ENCODE data around the gene MX2.
"Not testable (repeated sequence)": the region's sequence is repeated elsewhere in the genome, so short reads cannot be mapped to it uniquely, and the experiment has no call there.

Gene MX2

GRCh38 chr21:41418393-41418792 lies 56.6 kb downstream of the MX2 start:
- no peak for DNase-seq (ENCODE audit: low read depth)

- no peak for DNase-seq (ENCODE audit: low read depth)
These were observed 57.3 kb downstream of the MX2 start for GRCh38 chr21:41418956-41419680.

GRCh38 chr21:41419921-41420862 lies 58.4 kb downstream of the MX2 start:
- DNase-seq (ENCODE audit: low read depth) = peak; percentile 79

- not testable (repeated sequence) for DNase-seq (ENCODE audit: low read depth)
These were observed 59.2 kb downstream of the MX2 start for GRCh38 chr21:41420998-41421397.

- DNase-seq (ENCODE audit: low read depth) = no peak
These were observed 60.9 kb downstream of the MX2 start for GRCh38 chr21:41422546-41423304.

GRCh38 chr21:41423305-41423636 lies 61.4 kb downstream of the MX2 start:
- DNase-seq (ENCODE audit: low read depth) = not testable (repeated sequence)

- DNase-seq (ENCODE audit: low read depth) = no peak
These were observed 63.7 kb downstream of the MX2 start for GRCh38 chr21:41425588-41425953.

GRCh38 chr21:41425954-41426675 lies 64.3 kb downstream of the MX2 start, which contains the start of gene MX1:
MX1 (plus strand) TSS chr21:41426239; CDS start chr21:41432071, 5,832 bp downstream.
- DNase-seq (ENCODE audit: low read depth) = no peak

- no peak for DNase-seq (ENCODE audit: low read depth)
These were observed 65.0 kb downstream of the MX2 start for GRCh38 chr21:41426676-41427404.

- DNase-seq (ENCODE audit: low read depth) = no peak
These were observed 65.7 kb downstream of the MX2 start for GRCh38 chr21:41427556-41427955.

GRCh38 chr21:41428311-41428710 lies 66.5 kb downstream of the MX2 start:
- DNase-seq (ENCODE audit: low read depth) = no peak

- DNase-seq (ENCODE audit: low read depth) = no peak
These were observed 67.0 kb downstream of the MX2 start for GRCh38 chr21:41428847-41429246.

- DNase-seq (ENCODE audit: low read depth) = no peak
These were observed 67.5 kb downstream of the MX2 start for GRCh38 chr21:41429305-41429704.

- DNase-seq (ENCODE audit: low read depth) = no peak
These were observed 68.2 kb downstream of the MX2 start for GRCh38 chr21:41429925-41430491.

- DNase-seq (ENCODE audit: low read depth) = no peak
These were observed 70.1 kb downstream of the MX2 start for GRCh38 chr21:41431788-41432548.

GRCh38 chr21:41432562-41433460 lies 71.0 kb downstream of the MX2 start:
- DNase-seq (ENCODE audit: low read depth) = no peak

GRCh38 chr21:41433566-41433965 lies 71.7 kb downstream of the MX2 start:
- DNase-seq (ENCODE audit: low read depth) = no peak

GRCh38 chr21:41435706-41436105 lies 73.9 kb downstream of the MX2 start:
- no peak for DNase-seq (ENCODE audit: low read depth)

- no peak for DNase-seq (ENCODE audit: low read depth)
These were observed 75.9 kb downstream of the MX2 start for GRCh38 chr21:41437729-41438128.

All from fibroblast of gingiva (primary cell).